ENCODE results near the gene PARVA.

Gene PARVA

DNA sequence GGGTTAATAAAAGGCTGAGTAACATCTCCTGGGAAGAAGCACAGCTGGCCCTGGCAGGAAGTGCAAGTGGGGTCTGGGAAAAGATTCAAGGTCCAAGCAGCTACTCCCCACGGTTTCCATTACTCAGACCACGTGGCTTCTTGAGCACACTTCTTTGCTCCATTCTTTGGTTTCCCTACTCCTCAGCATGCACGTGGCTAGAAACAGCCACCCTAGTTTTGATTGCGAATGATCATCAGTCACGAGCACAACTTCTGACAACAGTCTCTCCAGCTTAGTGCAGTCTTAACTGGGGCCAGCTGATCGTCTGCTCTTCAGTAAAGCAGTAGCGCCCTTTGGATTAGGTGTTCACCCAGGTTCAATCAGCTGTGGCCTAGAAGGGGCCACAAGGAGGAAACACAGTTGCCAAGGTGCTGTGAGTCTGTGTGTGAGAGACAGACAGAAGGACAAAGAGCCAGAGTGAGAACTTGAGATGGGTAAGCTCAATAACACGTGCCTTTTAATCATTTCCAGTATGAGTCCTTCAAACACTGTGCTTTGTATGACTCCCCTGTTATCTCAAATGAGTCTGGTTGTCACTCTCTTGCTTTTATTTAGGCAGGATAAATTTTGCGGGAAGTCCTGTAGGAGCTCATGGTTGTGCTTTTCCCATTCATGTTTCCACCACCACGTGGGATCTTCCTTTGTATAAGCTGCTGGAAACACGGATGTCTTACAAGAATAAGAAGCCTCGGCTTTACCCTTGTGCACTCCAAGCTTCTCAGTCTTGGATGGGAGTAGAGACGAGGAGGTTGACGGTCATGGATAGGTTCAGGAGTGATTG lies 901 bp upstream of the PARVA start:
- no peak for DNase-seq (ENCODE audit: low spot score)

DNA sequence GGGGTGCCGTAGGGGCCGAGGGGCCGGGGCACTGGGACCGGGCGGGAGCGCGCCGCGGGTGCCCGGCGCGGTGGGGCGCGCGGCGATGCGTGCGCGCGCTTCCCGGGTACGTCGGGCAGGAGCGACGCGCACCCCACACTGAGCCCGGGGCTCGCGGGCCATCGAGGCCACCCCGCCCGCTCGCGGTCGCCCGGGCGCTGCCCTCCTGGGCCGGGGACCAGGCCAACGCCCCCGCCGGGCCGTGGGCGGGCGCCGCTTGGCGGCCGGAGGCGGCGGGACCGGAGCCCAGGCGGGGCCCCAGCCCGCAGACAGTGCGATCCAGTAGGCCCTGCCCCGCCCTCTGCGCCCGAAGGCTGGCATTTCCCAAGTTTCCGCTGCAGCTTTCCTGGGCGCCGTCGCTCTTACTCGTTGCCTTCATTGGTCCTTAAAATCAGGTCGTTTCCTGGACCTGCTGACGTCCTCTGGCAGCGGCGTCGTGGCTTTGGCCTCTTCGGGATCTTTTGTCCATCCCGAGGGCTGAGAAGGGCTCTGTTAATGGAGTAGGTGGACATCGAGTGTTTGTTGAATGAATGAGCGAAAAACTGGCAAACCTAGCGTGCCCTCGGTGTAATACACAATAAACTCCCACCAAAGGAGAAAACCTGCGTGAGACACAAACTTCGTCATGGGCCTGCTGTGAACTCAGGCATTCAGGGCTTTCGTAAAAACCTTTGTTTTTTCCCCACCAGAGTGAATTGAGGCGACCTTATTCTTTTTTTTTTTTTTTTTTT lies 638 bp downstream of the PARVA start:
- no peak for DNase-seq (ENCODE audit: low spot score)

DNA sequence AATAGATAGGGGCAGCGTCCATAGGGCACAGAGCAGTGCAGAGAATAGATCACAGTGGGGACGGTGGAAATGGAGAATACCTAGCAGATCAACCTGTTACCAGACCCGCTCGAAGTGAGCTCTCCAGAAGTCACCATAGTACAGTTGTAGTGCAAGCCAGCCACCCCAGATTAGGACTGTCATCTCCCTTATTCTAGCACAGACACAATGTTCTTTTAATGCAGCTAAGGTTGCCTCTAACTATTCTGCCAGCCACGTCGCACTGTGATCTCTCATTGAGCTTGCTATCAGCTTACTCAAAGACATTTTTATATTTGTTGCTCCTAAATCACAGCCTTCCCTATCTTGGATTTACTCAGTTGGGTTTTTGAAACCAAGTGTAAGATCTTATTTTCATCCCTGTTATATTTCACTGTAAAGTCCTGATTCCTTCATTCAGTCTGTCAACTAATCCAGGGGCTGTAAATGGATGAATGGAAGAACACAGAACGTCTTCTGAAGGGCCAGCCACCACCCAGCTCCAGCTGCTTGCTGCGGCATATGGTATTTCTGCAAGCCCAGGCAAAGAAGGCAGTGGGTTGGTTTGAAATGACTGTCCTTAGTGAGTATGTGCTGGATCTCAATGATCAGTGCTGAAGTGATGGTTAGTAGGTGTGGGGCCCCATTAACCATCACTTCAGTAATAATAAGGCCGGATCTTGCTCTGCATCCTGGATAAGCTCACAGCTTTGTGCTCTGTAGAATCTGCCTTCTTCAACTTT lies 3.4 kb downstream of the PARVA start:
- DNase-seq (ENCODE audit: low spot score): no peak

DNA sequence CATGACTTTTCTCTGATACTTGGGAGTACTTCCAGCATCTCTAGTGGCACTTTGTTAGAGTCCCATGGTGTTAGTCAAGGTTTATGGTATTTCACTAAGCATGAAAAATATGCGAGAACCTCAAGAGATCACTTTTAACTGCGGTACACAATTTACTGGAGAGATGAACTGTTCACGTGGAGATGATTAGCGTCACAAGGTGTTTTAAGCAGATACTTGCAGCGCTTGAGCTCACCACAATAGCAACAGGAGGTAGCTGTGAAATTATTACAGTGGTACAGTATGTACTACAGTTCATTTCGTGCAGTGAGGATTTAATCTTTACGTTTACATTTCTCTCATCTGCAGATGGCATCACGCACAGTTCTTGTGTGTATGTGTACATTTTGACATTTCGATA lies 4.5 kb downstream of the PARVA start:
- DNase-seq (ENCODE audit: low spot score): no peak

DNA sequence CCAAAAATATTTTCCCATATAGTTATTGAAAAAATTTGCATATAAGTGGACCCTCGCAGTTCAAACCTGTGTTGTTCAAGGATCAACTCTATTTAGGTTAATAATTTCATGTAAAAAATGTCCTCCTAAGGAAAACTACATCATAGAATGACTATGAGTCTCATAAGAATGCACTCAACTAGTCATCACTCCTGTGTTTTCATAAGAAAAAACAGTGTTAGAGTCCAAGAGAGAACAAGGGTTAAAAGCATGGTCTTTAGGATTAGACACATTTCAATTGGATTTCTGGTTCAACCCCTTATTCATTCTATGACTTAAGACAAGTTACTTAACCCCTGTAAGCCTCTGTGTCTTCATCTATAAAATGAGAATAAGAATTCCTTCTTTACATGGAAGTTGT lies 5.1 kb downstream of the PARVA start:
- DNase-seq (ENCODE audit: low spot score): no peak

DNA sequence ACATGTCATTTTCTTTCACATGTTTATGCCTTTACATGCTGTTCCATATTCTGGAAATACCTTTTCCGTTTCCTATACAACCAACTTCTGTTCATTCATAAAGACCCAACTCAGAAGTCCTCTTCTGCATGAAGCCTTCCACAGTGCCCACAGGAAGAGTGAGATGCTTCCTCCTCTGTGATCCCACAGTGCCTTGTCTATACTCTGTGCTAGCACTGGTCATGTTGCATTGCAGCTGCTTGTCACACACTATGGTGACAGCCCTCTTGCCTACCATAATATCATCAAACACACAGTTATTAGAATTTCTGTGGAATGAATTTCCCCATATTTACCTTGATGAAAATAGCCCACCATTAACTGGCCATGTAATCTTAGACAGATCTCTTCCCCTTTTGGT lies 8.9 kb downstream of the PARVA start:
- DNase-seq (ENCODE audit: low spot score): no peak

DNA sequence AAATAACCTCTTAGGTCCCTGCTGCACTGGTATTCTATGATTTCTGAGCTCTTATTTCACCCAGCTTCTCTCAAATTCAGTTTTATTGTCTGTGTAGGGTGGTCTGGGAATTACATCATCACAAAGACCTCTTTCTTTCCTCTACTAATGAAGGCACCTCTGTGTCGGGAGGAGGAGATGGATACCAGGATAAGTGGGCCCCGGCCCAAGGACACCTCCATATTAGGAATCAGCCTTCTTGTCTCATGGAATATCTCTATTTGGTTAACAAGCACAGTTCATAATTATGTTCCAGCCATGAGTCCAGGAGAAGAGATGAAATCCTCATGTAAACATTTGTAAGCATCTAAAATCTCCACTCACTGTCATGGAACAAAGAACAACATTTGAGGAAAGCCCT lies 9.4 kb downstream of the PARVA start:
- no peak for DNase-seq (ENCODE audit: low spot score)

DNA sequence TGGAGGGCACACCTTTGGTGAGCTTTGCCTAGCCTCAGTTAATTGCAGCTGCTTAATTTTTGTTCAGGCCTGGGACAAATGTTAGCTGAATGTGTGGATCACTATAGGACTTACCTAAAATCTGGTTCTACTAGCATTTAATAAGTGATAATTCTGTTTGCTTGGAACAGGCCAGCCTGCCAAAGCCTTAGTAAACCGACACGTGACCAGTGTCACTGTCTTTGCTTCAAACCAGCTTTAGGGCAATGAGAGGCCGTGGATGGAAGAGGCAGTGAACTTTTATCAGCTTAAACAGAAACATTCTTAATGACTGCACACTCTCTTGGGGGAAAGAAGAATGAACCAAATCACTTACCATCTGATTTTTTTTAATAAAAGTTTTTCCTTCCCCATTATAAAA lies 10.8 kb downstream of the PARVA start:
- DNase-seq (ENCODE audit: low spot score): no peak

DNA sequence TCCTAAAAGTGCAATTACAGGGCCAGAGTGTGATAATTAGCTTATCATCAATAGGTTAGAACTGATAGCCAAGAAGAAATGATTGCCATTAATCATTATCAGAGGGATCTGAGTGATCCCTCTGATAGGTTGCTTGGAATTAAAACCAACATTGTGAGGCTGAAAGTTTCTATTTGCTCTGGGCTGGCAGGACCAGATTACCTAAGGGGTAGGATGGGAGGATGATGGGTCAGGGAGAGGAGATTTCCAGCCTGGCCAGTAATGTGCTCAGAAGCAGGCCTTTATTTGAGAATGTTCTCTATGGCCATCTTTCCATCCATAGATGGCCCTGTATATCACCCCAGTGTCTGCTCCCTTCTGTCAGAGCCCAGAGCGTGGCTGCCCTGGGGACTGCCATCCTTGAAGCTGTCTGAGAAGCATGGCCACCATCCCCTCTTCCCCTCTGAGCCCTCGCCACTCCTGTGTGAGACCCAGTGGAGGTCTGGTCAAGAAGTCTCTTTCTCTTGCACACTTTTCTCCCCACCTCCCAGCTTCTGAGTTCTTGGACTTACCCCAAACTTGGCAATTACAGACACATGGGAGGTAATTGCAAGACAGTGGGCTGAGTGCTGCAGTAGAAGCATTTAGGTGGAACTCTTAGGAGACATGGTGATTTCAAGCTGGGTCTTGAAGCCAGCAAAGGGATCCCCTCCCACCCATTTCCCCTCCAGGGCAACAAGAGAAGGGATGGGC lies 11.7 kb downstream of the PARVA start:
- no peak for DNase-seq (ENCODE audit: low spot score)

DNA sequence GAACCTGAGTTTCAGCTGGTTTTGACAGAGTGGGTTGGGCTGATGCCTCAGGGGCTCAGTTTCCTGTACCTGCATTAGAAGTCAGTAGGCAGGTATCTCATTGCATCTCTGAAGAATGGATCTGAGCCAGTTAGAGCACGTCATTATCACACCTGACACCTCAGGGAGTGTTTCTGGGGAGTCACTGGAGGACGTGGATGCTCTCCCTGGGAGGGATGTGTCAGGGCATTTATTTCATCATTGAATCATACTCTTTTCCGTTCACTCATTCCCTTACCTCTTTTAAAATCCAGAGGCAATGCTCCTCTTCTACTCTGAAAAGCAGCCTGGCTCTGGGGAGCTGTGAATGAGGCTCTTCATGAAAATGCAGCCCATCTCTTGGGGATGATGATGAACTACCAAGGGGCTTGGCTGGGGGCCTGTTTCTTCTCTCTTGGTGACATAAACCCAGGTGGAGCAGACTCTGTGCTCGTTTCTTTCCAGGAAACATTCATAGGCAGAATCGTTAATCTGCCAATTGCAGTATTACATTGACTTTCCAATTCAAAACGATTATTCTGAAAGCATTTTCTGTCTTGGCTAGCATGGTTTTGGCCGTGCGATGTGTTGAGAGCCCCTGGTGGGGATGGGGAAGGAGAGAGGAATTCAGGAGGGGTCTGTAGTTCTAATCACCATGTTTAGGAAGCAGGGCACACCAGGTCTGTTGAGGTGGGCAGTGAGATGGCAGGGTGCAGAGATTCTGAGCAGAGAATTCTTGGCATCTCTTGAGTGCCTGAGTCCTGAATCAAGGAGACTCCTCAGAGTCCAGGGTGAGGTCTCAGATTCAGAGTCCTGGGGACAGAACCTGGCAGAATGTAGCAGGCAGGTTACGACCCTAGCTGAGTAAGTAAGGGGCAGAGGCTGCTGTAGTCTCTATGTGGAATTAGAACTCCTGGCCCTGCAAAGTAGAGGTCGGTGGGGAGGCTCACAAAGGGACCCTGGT lies 12.6 kb downstream of the PARVA start:
- no peak for DNase-seq (ENCODE audit: low spot score)

DNA sequence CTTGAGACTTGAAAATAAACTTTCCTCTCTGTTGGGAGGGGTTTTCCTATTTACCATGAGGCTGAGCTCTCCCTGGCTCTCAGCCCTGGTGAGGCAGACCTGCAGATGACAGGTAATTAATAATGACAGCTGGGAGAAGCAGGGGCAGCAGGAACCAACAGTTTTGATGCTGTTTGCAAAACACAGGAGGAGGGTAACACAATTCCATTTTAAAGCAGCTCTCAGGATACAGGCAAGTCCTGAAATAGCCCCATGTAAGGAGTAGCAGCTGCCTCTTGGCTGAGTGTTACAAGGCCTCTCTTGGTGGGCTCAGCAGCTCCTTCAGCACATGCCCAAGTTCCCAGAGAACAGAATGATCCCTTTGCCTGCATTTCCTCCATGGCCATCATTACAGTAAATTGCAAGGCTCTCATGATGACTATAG lies 13.3 kb downstream of the PARVA start:
- DNase-seq (ENCODE audit: low spot score): no peak

DNA sequence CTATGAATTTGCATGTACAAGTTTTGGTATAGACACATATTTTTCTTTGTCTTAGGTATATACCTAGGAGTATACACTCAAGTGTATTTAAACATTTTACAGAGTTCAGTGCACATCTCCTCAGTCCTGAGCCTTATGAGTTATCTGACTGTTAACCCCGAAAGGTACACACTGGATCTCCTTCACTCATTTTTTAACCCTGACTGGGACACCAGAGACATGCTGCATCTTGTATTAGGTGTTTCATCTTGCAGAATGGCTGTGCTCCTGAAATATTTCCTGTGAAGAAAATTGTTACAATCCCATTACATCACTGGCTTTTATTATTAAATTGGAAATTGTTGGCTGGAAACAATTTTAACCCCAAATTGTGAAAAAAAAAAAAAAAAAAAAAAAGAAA lies 15.3 kb downstream of the PARVA start:
- DNase-seq (ENCODE audit: low spot score): no peak

DNA sequence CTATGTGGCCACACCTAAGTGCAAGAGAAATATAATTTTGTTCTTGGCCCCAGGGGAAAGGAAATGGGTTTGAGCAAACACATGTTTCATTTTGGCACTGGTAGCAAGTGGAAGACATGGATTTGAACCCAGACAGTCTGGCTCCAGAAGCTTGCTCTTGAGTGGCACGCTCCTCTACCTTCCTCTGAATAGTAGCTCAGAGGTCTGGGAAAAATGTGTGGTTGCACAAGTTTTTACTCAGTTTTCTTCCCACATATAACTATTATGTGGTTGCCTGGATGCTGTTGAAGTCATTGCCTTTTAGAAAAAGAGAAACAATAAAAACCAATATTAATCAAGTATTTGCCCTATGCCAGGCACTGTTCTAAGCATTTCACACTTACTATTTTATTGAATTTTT lies 16.3 kb downstream of the PARVA start:
- DNase-seq (ENCODE audit: low spot score): no peak

DNA sequence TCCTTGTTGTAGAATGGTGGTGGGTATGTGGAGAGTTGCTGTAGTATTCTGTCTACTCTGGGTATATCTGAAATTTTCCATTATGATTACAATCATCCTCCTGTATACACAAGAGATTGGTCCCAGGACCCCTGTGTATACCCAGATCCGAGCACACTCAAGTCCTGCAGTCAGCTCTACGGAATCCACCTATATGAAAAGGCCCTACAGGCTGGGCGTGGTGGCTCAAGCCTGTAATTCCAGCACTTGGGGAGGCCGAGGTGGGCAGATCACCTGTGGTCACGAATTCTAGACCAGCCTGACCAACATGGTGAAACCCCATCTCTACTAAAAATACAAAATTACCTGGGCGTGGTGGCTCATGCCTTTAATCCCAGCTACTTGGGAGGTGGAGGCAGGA lies 17.2 kb downstream of the PARVA start:
- DNase-seq (ENCODE audit: low spot score): no peak

DNA sequence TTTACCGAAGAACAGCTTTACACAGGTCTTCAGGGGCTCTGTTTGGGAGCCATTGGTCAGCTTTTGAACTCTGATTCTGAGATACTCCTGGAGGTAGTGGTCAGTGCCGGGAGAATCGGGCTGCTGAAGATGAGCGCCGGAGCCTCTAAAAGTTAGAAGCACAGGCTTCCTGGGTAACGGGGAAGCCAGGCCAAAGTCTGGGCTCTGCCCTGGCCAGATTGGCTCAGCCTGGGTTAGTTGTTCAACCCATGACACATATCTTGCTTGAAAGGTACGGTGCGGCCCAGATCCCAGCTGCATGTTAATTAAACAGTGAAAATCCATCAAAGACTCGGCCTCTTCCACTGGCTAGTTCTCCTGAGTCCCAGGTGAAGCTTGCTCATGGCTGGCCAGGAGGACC lies 18.0 kb downstream of the PARVA start:
- DNase-seq (ENCODE audit: low spot score): no peak

DNA sequence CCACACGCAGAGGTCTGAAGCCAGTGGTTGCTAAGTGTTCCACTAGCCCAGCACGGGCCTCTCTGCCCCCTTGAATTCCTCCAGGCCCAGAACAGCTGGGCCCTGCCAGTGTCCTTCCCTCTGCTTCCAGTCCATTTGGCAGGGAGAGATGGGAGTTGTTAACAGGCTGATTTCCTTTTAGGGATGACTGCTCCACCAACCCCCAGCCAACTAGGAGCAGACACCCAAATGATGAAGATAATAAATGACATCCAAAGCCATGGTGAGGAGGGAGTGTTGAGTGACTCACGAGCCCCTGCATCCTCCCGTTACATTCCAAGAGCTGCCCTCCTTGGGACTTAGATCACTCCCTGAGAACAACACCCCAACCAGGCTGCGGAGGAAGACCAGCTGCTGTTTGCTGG lies 20.6 kb downstream of the PARVA start:
- DNase-seq (ENCODE audit: low spot score): no peak

DNA sequence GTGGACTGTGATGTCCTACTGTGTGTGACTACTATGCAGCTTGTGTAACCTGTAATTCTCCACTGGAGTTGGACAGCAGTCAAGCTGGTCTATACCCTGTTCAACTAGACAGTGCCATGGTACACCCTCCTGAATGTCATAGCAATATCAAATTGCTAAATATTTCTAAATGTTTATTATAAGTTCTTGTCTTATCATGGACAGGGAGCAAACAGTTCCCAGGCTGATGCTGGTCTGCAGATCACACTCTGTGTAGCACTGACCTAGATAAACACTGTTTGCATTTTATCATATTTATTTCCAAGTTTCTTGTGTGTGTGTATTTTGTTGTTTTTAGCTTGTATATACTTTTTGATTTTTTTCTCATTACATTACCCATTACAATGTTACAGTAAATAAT lies 22.0 kb downstream of the PARVA start:
- DNase-seq (ENCODE audit: low spot score): no peak

DNA sequence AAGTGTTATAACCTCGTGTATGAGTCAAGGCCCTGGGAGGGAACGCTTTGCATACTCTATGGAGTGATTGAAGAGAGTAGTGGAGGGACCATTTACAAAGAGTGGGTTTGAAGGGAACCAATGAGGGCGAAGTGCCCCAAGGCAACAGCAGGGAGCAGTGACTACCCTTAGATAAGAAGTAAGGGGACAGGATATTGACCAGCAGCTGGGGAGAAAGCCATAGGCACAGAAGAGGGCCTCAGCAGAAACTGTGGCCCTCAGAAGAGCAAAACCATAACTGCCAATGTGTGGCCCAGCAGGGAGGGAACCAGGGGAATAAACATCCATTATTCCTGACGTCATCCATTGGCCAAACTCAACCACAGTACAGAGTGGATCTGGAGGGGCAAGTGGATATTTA lies 24.7 kb downstream of the PARVA start:
- no peak for DNase-seq (ENCODE audit: low spot score)

DNA sequence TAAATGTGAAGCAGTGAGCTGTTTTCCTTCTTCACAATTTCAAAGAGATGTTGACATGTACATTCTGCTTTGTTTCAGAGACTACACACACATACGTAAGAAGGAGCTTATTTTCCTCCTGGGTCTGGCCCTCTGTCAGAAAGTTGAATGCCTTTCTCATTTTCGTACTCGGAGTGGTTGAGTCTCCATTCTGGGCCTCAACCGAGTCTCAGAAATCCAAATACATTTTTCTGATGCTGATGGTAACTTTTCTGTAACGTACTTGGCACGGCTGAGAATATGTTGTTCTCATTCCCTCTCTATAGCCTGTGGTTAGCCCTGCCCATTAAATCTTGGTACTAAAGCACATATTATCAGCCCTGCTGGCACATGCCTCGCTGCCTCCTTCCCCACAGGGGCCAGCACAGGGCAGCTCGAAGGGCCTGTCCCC lies 25.3 kb downstream of the PARVA start:
- no peak for DNase-seq (ENCODE audit: low spot score)

DNA sequence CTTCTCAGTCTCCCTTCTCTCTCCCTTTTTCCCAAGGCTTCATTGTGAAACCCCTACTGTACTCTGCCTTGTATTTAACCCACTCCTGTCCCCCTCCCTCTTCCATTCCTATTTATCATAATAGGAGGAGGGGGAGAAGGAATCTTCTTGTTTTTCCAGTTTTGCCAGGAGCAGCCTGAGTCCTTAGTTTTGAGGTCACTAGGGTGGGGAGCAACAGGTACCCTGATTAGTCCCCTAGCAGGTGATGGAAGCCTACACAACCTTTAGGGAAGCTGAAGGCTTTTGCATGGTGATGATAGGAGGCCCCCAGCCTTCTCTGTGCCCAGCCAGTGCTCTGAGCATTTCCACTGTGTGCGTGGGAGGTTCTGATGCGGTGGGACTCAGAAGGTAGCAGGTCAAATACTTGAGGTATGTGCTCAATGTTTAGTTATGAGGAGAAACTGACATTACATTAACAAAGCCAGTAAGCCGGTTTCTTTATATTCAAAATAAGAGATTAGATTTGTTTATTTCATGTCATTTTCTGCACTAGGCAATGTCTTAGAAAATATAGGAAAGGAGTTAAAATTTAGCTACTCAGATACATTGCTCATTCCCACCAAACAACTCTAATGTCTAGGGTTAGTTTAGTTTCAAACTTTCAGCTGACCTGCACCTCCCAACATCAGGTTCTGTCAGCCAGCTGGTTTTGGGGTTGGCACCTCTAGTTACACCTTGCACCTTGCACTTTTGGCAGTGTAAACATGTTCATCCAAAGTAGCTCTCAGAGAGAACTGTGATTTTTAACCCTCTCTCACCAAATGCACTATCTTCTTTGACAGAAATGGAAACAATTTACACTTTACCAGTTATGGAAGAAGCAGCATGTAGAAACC lies 26.0 kb downstream of the PARVA start:
- no peak for DNase-seq (ENCODE audit: low spot score)
